ENCODE results near the gene S100A11.

S100A11 gene

DNA sequence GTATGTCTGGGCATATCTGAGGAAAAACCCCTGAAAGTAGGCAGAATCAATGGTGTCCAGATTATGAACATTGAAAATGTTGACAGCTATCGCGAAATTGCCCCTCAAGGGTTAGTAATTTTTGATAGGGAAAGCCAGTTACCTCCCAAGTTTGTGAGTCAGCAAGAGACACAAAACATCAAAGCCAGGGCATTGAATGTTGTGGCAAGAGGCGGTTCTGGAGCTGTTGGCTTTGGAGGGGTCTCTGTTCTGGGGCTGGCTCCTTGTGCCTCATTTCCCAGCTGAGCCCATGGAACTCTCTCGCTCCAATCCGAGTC, 10.6 kb upstream of the S100A11 start:
- Histone ChIP-seq H3K27ac (peak overlapping the region; percentile 100), H3K27me3 (no peaks in the 10 kb centered on the region), H3K4me3 (ENCODE audit: low read depth in 1 of 2, low read length in 1 of 2) (peak overlapping the region; percentile 56 to 65), H3K9me3 (no peaks in the 10 kb centered on the region), H3K4me1 (ENCODE audit: control insufficient read depth in 1 of 2, insufficient read depth in 1 of 2, low read depth in 1 of 2, low read length in 1 of 2) (peaks cover 67 to 71% of the 10 kb centered on the region in 2 experiments), H3K36me3 (no peaks in the 10 kb centered on the region)
- no peak for TF ChIP-seq CTCF (IDR thresholded peaks at IDR 0.05)

DNA sequence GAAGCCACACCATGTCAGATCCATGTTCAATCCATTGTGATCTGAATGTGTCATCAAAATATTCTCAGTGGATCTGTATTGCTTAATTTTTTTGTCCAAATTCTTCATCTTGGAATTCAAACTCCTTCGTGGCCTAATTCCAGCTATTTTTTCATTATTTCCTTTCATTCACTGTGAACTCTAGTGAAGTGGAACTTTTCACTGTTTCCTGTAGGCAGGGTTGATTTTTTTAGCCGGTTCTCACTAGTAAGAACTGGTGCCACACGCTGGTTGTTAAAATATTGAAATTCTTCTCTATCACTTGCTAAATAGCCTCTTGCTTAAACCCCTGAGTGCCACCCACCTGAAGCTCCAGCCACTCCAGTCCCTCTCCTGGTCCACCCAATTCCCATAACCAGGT, 7.6 kb upstream of the S100A11 start:
- Histone ChIP-seq H3K36me3 (no peaks in the 10 kb centered on the region), H3K9me3 (no peaks in the 10 kb centered on the region), H3K4me3 (ENCODE audit: low read depth in 1 of 2, low read length in 1 of 2) (no peak overlapping the region), H3K27ac (no peak overlapping the region), H3K4me1 (ENCODE audit: control insufficient read depth in 1 of 2, insufficient read depth in 1 of 2, low read depth in 1 of 2, low read length in 1 of 2) (peaks cover 62 to 71% of the 10 kb centered on the region in 2 experiments), H3K27me3 (no peaks in the 10 kb centered on the region)
- no peak for TF ChIP-seq CTCF (IDR thresholded peaks at IDR 0.05)

DNA sequence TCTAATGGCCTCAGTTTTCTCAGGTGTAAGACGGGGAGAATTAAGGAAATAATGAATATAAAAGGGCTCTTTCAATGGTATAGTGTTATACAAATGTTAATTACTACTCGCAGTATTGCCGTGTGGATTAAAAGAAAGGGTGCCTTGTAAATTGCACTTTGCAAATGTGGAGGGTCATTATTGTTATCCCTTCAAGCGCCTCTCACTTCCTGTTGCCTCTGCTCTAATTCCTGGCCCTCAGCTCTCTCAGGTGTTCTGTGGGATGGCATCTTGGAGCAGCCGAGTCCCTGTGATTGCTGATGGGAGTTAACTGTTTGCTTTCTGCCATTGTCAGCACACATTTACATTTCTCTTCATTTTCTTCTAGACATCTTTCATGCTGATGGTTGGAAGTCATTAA, 7.1 kb upstream of the S100A11 start:
- peaks cover 62 to 71% of the 10 kb centered on the region in 2 experiments for H3K4me1 ChIP-seq (ENCODE audit: control insufficient read depth in 1 of 2, insufficient read depth in 1 of 2, low read depth in 1 of 2, low read length in 1 of 2)
- H3K36me3 ChIP-seq, result no peaks in the 10 kb centered on the region
- H3K27ac ChIP-seq, result no peak overlapping the region
- TF ChIP-seq CTCF (IDR thresholded peaks at IDR 0.05), result no peak
- H3K9me3 ChIP-seq, result no peaks in the 10 kb centered on the region
- H3K4me3 ChIP-seq (ENCODE audit: low read depth in 1 of 2, low read length in 1 of 2), result no peak overlapping the region
- no peaks in the 10 kb centered on the region for H3K27me3 ChIP-seq

DNA sequence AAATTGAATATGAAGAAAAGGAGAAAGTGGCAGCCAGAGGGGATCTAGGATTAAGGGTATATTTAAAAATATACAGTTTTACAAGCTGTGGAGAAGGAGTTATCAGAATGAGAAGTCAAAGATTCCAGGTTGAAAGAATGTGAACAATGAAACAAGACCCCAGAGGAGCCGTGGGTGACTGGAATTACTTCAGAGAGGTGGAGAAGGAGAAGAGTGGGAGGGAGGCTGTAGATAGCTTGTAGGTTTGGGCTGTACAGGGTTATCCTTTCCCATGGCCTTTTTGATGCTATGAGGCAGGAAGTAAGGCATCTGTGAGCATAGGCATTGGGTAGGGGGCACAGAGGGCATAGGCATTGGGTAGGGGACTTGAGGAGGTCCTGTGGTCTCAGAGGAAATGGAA, 5.2 kb upstream of the S100A11 start:
- Histone ChIP-seq H3K4me1 (ENCODE audit: control insufficient read depth in 1 of 2, insufficient read depth in 1 of 2, low read depth in 1 of 2, low read length in 1 of 2) (peaks cover 63 to 71% of the 10 kb centered on the region in 2 experiments), H3K36me3 (no peaks in the 10 kb centered on the region), H3K4me3 (ENCODE audit: low read depth in 1 of 2, low read length in 1 of 2) (no peak overlapping the region), H3K27me3 (no peaks in the 10 kb centered on the region), H3K9me3 (no peaks in the 10 kb centered on the region), H3K27ac (no peak overlapping the region)
- TF ChIP-seq CTCF (IDR thresholded peaks at IDR 0.05), result no peak

DNA sequence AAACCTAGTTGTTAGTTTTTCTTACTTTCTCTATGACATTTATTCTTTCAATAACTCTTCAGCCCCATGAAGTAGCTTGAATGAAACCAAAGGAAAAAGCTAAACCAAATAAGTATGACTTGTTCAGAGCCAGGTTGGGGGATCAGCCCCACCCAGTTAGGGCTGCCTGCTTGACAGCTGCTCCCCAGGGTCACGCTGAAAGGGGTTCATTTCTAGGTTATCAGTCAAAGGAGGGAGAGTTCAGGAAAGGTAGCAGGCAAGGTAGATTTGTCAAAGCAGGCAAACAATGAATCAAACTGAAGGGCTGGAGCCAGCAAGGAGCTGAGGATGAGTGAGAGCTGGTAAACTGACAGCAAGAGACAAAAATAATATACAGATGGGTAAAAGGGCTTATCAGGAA, 3.1 kb upstream of the S100A11 start:
- peaks cover 5% of the 10 kb centered on the region for H3K36me3 ChIP-seq
- no peaks in the 10 kb centered on the region for H3K9me3 ChIP-seq
- no peak overlapping the region for H3K4me3 ChIP-seq (ENCODE audit: low read depth in 1 of 2, low read length in 1 of 2)
- no peaks in the 10 kb centered on the region for H3K27me3 ChIP-seq
- TF ChIP-seq CTCF (IDR thresholded peaks at IDR 0.05), result no peak
- H3K4me1 ChIP-seq (ENCODE audit: control insufficient read depth in 1 of 2, insufficient read depth in 1 of 2, low read depth in 1 of 2, low read length in 1 of 2), result peaks cover 55 to 60% of the 10 kb centered on the region in 2 experiments
- H3K27ac ChIP-seq, result peak overlapping the region; percentile 98

- H3K36me3 ChIP-seq, result peaks cover 10% of the 10 kb centered on the region
- TF ChIP-seq CTCF (IDR thresholded peaks at IDR 0.05), result no peak
- no peak overlapping the region for H3K4me3 ChIP-seq (ENCODE audit: low read depth in 1 of 2, low read length in 1 of 2)
- no peaks in the 10 kb centered on the region for H3K9me3 ChIP-seq
- peaks cover 55 to 64% of the 10 kb centered on the region in 2 experiments for H3K4me1 ChIP-seq (ENCODE audit: control insufficient read depth in 1 of 2, insufficient read depth in 1 of 2, low read depth in 1 of 2, low read length in 1 of 2)
- H3K27me3 ChIP-seq, result no peaks in the 10 kb centered on the region
- peak overlapping the region; percentile 98 for H3K27ac ChIP-seq
Observed at GRCh38 chr1:152039461-152039860, 2.7 kb upstream of the S100A11 start.

All from neutrophil (primary cell).